Thoracic aorta (tissue), 2 donors: ENCODE data around the gene TBL1X. TPM values are rescaled to one million over a fixed set of nuclear protein-coding genes. Genes with fewer than 3 reads are reported as not detected.

Source experiments
- ATAC-seq: fragments of 150-250 bp; one replicate; pipeline ENCODE4 v1.8.0; 2017; ENCODE audit warnings: low read depth; ENCODE audit not compliant: insufficient number of reproducible peaks, low FRiP score
- DNase-seq: peaks from one replicate; pipeline ENCODE4 v3.0.0-alpha.2; 2020; ENCODE audit warnings: low spot score
- H3K27ac ChIP-seq, 2 donors: fragments of 200-600 bp; sonication (generic); 1 replicate in 1 of 2; 2 replicates in 1 of 2; pipeline ENCODE4 v1.5.1; 2016; ENCODE audit warnings: mild to moderate bottlenecking in 2 of 2, moderate library complexity in 2 of 2
- H3K27me3 ChIP-seq: fragments of 200-600 bp; sonication (generic); replicated peaks from 2 replicates; pipeline ENCODE4 v1.6.0; 2016; ENCODE audit warnings: mild to moderate bottlenecking; ENCODE audit not compliant: insufficient read depth
- H3K36me3 ChIP-seq: fragments of 200-600 bp; sonication (generic); one replicate; pipeline ENCODE4 v1.5.1; 2016
- H3K4me1 ChIP-seq, 2 donors: fragments of 200-600 bp; sonication (generic); 1 replicate in 1 of 2; 2 replicates in 1 of 2; pipeline versions ENCODE4 v1.5.1 to v1.6.0; 2016; ENCODE audit warnings: low read depth in 2 of 2, mild to moderate bottlenecking in 1 of 2; ENCODE audit not compliant: control insufficient read depth in 1 of 2
- H3K4me3 ChIP-seq: fragments of 200-600 bp; sonication (generic); 2 replicates; pipeline ENCODE4 v1.5.1; 2016; ENCODE audit warnings: mild to moderate bottlenecking
- H3K9me3 ChIP-seq: fragments of 200-600 bp; sonication (generic); 2 replicates; pipeline ENCODE4 v1.5.1; 2016
- CTCF ChIP-seq: fragments of 200-600 bp; sonication (generic); IDR thresholded peaks from one replicate; pipeline ENCODE4 v1.5.1; 2019; ENCODE audit warnings: antibody characterized with exemption
- total RNA-seq, 2 donors: library from RNA; depleted of rRNA; stranded (reverse); fragments of >200 nt; gene quantifications; one replicate each; pipeline versions ENCODE4 v1.1.0 to v1.2.3, GENCODE V29; 2016

TBL1X gene
- total RNA-seq, 2 donors from 2014 or later, result 37.9 to 39.7 TPM

DNA sequence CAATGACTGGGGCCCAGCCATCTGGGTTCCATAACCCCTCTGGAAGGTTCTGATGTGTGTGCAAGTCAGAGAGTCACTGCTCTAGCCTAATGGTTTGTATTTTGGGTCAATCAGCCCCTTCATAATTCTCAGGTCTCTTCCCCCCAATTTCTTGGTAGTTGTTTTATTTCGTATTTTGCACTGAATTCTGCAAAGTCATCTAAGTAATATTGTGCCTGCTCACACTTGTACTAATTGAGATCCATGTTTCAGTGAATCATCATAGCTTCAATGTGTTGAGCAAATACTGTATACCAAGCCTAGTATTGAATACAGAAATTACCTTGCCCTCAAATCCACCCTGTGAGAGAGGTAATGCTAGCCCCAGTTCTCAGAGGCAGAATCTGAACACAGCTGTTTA lies 28.0 kb upstream of the TBL1X start:
- TF ChIP-seq CTCF, result no peak
- no peaks in the 10 kb centered on the region for H3K9me3 ChIP-seq
- peaks cover 2 to 41% of the 10 kb centered on the region in 2 donors for H3K4me1 ChIP-seq
- no peaks in the 10 kb centered on the region for H3K36me3 ChIP-seq
- no peaks in the 10 kb centered on the region for H3K27me3 ChIP-seq
- no peak overlapping the region for H3K4me3 ChIP-seq
- DNase-seq (no peak), ATAC-seq (no peak)
- H3K27ac ChIP-seq, result no peak overlapping the region

GRCh38 chrX:9438933-9439494 lies 25.8 kb upstream of the TBL1X start:
- ATAC-seq, result no peak
- H3K36me3 ChIP-seq, result no peaks in the 10 kb centered on the region
- H3K27ac ChIP-seq, result peak overlapping the region in 1 of 2 donors; percentile 79

DNA sequence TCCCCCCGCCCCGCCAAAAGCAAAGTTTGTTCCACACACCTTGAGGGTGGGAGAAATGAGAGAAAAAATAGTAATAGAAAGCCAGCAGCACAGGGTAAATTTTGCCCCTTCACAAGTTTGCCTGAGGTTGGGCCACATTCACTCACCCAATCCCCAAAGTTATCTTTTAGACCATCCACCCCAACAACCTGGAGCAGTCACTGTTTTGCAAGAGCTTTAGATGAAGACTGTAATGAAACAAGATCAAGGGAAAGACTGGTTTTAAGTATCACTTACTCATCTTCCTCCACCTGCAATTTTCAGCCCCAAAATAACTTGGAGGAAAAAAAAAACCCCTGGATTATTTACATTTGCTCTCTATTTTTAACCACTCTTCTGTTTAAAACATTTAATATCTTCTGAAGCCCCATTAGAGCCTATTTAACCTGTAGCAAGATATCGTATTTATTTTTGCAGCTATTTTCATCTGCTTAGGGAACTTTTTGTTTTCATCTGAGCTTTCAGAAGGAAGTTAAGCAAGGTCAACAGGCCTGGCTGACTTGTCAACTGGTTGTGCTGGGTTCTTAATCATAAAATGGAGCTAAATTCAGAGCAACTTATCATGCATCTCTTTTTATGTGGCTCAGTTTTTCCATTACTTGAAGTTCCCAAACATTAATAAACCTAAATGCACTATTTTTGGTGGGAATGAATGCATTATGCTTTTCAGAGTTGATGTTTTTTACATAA lies 24.6 kb upstream of the TBL1X start:
- Histone ChIP-seq H3K9me3 (no peaks in the 10 kb centered on the region), H3K4me3 (peak overlapping the region; percentile 29), H3K27me3 (no peaks in the 10 kb centered on the region), H3K27ac (peak overlapping the region; percentile 38 to 79), H3K4me1 (peaks cover 2 to 43% of the 10 kb centered on the region in 2 donors), H3K36me3 (no peaks in the 10 kb centered on the region)
- no peak for DNase-seq
- no peak for ATAC-seq
- TF ChIP-seq CTCF, result no peak

More at GRCh38 chrX:9438933-9439494, 25.8 kb upstream of the TBL1X start:
- H3K27me3 ChIP-seq, result no peaks in the 10 kb centered on the region
- peaks cover 2 to 43% of the 10 kb centered on the region in 2 donors for H3K4me1 ChIP-seq
- no peak for DNase-seq
- no peaks in the 10 kb centered on the region for H3K9me3 ChIP-seq
- no peak overlapping the region for H3K4me3 ChIP-seq
- no peak for TF ChIP-seq CTCF

DNA sequence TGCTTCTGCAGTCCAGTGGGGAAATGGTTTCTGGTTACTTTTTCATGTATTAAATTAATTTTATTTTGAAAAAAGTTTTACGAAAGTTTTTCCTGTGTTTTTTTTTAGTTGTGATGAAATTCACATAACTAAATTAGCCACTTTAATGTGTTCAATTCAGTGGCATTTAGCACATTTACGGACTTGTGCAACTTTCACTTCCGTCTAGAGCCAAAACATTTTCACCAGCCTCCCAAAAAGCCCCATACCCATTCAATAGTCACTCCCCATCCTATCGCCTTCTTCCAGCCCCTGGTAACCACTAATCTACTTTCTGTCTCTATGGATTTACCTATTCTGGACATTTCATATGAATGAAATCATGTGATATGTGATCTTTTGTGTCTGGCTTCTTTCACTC lies 22.8 kb upstream of the TBL1X start:
- Histone ChIP-seq H3K36me3 (no peaks in the 10 kb centered on the region), H3K9me3 (no peaks in the 10 kb centered on the region), H3K4me3 (no peak overlapping the region), H3K27me3 (no peaks in the 10 kb centered on the region), H3K27ac (peak overlapping the region in 1 of 2 donors; percentile 34), H3K4me1 (peaks cover 2 to 43% of the 10 kb centered on the region in 2 donors)
- no peak for TF ChIP-seq CTCF
- DNase-seq (no peak), ATAC-seq (no peak)

DNA sequence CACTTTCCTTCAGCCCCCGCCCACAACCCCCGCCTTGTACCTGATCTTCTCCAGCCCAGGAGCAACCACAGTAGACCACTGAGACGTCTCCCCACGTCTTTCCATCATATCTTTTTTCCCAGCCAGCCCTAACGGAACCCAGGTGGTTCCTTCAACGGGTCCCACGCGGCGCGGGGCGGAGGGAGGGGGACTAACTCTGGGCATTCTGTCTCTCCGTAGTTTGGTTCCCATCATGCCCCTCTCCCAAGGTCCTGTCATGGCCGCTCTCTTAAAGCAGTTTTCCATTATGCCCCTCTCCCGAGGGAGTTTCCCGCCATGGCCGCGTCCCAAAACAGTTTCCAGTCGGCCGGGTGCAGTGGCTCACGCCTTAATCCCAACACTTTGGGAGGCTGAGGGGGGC lies 21.5 kb upstream of the TBL1X start:
- H3K4me1 ChIP-seq, result peaks cover 2 to 36% of the 10 kb centered on the region in 2 donors
- no peak for TF ChIP-seq CTCF
- no peak for ATAC-seq

More for the DNA sequence above, 21.5 kb upstream of the TBL1X start:
- Histone ChIP-seq H3K9me3 (no peaks in the 10 kb centered on the region), H3K27me3 (no peaks in the 10 kb centered on the region), H3K27ac (no peak overlapping the region), H3K4me3 (no peak overlapping the region), H3K36me3 (no peaks in the 10 kb centered on the region)
- no peak for DNase-seq
